Measurements from ENCODE around the gene TLCD1.

DNA sequence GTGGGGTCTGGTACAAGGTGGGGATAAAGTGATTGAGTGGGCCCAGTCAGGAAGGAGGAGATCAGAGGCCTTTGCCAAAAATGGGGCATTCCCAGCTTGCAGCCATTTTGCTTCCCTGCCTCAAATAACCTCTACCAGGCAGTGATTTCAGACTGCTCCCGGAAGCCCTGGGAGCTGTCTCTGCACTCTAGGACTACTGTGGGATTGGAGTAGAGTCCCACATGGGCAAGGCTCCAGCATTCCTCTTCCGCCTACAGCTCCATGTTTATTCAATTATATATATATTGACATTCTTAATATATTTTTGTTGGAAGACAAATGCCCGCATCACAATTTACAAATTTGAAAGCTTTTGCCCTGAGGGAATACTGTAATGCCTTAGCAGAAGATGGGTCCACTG is 50.5 kb downstream of the TLCD1 start:
- no peak for TF ChIP-seq JUN (IDR thresholded peaks at IDR 0.05; ENCODE audit: low read depth, low read length)
- no peak for TF ChIP-seq BACH1 (IDR thresholded peaks at IDR 0.05; ENCODE audit: low read length)
- TF ChIP-seq, protein P1, sequence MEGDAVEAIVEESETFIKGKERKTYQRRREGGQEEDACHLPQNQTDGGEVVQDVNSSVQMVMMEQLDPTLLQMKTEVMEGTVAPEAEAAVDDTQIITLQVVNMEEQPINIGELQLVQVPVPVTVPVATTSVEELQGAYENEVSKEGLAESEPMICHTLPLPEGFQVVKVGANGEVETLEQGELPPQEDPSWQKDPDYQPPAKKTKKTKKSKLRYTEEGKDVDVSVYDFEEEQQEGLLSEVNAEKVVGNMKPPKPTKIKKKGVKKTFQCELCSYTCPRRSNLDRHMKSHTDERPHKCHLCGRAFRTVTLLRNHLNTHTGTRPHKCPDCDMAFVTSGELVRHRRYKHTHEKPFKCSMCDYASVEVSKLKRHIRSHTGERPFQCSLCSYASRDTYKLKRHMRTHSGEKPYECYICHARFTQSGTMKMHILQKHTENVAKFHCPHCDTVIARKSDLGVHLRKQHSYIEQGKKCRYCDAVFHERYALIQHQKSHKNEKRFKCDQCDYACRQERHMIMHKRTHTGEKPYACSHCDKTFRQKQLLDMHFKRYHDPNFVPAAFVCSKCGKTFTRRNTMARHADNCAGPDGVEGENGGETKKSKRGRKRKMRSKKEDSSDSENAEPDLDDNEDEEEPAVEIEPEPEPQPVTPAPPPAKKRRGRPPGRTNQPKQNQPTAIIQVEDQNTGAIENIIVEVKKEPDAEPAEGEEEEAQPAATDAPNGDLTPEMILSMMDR (IDR thresholded peaks at IDR 0.05; ENCODE audit: control extremely low read depth in 1 of 3, insufficient read depth in 1 of 3, low read depth in 1 of 3, low read length in 3 of 3), result no peak
- no peak for TF ChIP-seq POLR2AphosphoS5 (IDR thresholded peaks at IDR 0.05; ENCODE audit: low read depth, low read length)
